H9 (cell line): ENCODE data around the gene TBC1D22A. TPM values are rescaled to one million over a fixed set of nuclear protein-coding genes. Genes with fewer than 3 reads are reported as not detected.

Source experiments
- DNase-seq: peaks from one replicate; pipeline ENCODE4 v3.0.0-alpha.2; 2017
- H2AFZ ChIP-seq: one replicate; pipeline ENCODE4 v1.6.1; 2013; ENCODE audit warnings: mild to moderate bottlenecking, low read length, control low read depth, moderate library complexity
- H2AK5ac ChIP-seq: 2 replicates; pipeline ENCODE4 v1.6.1; 2013; ENCODE audit warnings: low read length, control low read depth, mixed read lengths; ENCODE audit not compliant: insufficient read length
- H2BK120ac ChIP-seq: one replicate; pipeline ENCODE4 v1.6.1; 2013; ENCODE audit warnings: low read depth, mild to moderate bottlenecking, low read length, control low read depth, inconsistent platforms; ENCODE audit not compliant: poor library complexity, severe bottlenecking
- H2BK12ac ChIP-seq: 2 replicates; pipeline ENCODE4 v1.6.1; 2013; ENCODE audit warnings: low read length, control low read depth, mixed read lengths, low read depth; ENCODE audit not compliant: insufficient read length
- H2BK15ac ChIP-seq: 2 replicates; pipeline ENCODE4 v1.6.1; 2013; ENCODE audit warnings: low read depth, low read length, control low read depth
- H2BK20ac ChIP-seq: one replicate; pipeline ENCODE4 v1.6.1; 2013; ENCODE audit warnings: low read depth, mild to moderate bottlenecking, low read length, control low read depth, inconsistent platforms; ENCODE audit not compliant: poor library complexity, severe bottlenecking
- H2BK5ac ChIP-seq: 2 replicates; pipeline ENCODE4 v1.6.1; 2013; ENCODE audit warnings: low read length, control low read depth, mixed read lengths; ENCODE audit not compliant: insufficient read length
- H3K14ac ChIP-seq: 2 replicates; pipeline ENCODE4 v1.6.1; 2013; ENCODE audit warnings: low read length, control low read depth; ENCODE audit not compliant: insufficient read depth
- H3K18ac ChIP-seq: 2 replicates; pipeline ENCODE4 v1.6.1; 2013; ENCODE audit warnings: low read depth, mild to moderate bottlenecking, mixed read lengths, low read length, control low read depth; ENCODE audit not compliant: insufficient read length
- H3K23ac ChIP-seq: 2 replicates; pipeline ENCODE4 v1.6.1; 2013; ENCODE audit warnings: low read length, control low read depth, mixed read lengths, low read depth; ENCODE audit not compliant: insufficient read length
- H3K23me2 ChIP-seq: 2 replicates; pipeline ENCODE4 v1.6.1; 2013; ENCODE audit warnings: low read depth, mild to moderate bottlenecking, mixed read lengths, low read length, control low read depth; ENCODE audit not compliant: insufficient read length, poor library complexity, severe bottlenecking
- H3K27ac ChIP-seq: 2 replicates; pipeline ENCODE4 v1.5.1; 2013; ENCODE audit warnings: low read length, control low read depth, mixed read lengths, low read depth; ENCODE audit not compliant: insufficient read length
- H3K27me3 ChIP-seq: 2 replicates; pipeline ENCODE4 v1.6.1; 2013; ENCODE audit warnings: low read length, control low read depth, inconsistent platforms; ENCODE audit not compliant: insufficient read depth
- H3K4ac ChIP-seq: 2 replicates; pipeline ENCODE4 v1.6.1; 2013; ENCODE audit warnings: low read depth, mild to moderate bottlenecking, control low read depth, inconsistent platforms, low read length, moderate library complexity
- H3K4me1 ChIP-seq: 2 replicates; pipeline ENCODE4 v1.6.1; 2013; ENCODE audit warnings: low read length, control low read depth, inconsistent platforms; ENCODE audit not compliant: insufficient read depth
- H3K4me2 ChIP-seq: 2 replicates; pipeline ENCODE4 v1.6.1; 2013; ENCODE audit warnings: low read length, control low read depth, mixed read lengths; ENCODE audit not compliant: insufficient read length, insufficient read depth
- H3K56ac ChIP-seq: 2 replicates; pipeline ENCODE4 v1.6.1; 2013; ENCODE audit warnings: low read depth, mild to moderate bottlenecking, mixed read lengths, low read length, control low read depth; ENCODE audit not compliant: insufficient read length
- H3K79me1 ChIP-seq: 2 replicates; pipeline ENCODE4 v1.6.1; 2013; ENCODE audit warnings: low read depth, mild to moderate bottlenecking, moderate library complexity, low read length, control low read depth, inconsistent platforms; ENCODE audit not compliant: insufficient read depth, poor library complexity, severe bottlenecking
- H3K79me2 ChIP-seq: 2 replicates; pipeline ENCODE4 v1.6.1; 2013; ENCODE audit warnings: low read length, control low read depth, inconsistent platforms; ENCODE audit not compliant: insufficient read depth
- H3K9ac ChIP-seq: 2 replicates; pipeline ENCODE4 v1.6.1; 2013; ENCODE audit warnings: low read length, control low read depth, mixed read lengths; ENCODE audit not compliant: insufficient read length; ENCODE audit errors: extremely low read depth
- H3K9me3 ChIP-seq: one replicate; pipeline ENCODE4 v1.6.1; 2013; ENCODE audit warnings: low read depth, low read length, inconsistent platforms; ENCODE audit not compliant: control insufficient read depth
- H3T11ph ChIP-seq: one replicate; pipeline ENCODE4 v1.6.1; 2013; ENCODE audit warnings: mild to moderate bottlenecking, low read length, control low read depth, inconsistent platforms
- H4K20me1 ChIP-seq: one replicate; pipeline ENCODE4 v1.6.1; 2013; ENCODE audit not compliant: control insufficient read depth, insufficient read length, insufficient read depth
- H4K5ac ChIP-seq: 2 replicates; pipeline ENCODE4 v1.6.1; 2013; ENCODE audit warnings: low read depth, mild to moderate bottlenecking, mixed read lengths, low read length, control low read depth; ENCODE audit not compliant: insufficient read length
- H4K8ac ChIP-seq: replicated peaks from 2 replicates; pipeline ENCODE4 v1.6.1; 2013; ENCODE audit warnings: low read length, control low read depth, mixed read lengths, low read depth; ENCODE audit not compliant: insufficient read length
- H4K91ac ChIP-seq: 2 replicates; pipeline ENCODE4 v1.6.1; 2013; ENCODE audit warnings: low read depth, mild to moderate bottlenecking, moderate library complexity, mixed read lengths, low read length, control low read depth; ENCODE audit not compliant: insufficient read length
- H3K27ac Mint-ChIP-seq, 3 experiments: 2 replicates in 2 of 3; 3 replicates in 1 of 3; pipeline ENCODE4 v1.8.0; 2020 to 2021; ENCODE audit warnings: mixed read lengths in 3 of 3, mild to moderate bottlenecking in 1 of 3, moderate library complexity in 1 of 3
- H3K27me3 Mint-ChIP-seq: 2 replicates; pipeline ENCODE4 v1.8.0; 2021; ENCODE audit warnings: low read depth, mild to moderate bottlenecking, moderate library complexity, mixed read lengths
- H3K36me3 Mint-ChIP-seq, 3 experiments: 2 replicates in 2 of 3; 3 replicates in 1 of 3; pipeline ENCODE4 v1.8.0; 2020 to 2021; ENCODE audit warnings: low read depth in 3 of 3, mixed read lengths in 3 of 3; ENCODE audit not compliant: insufficient read depth in 1 of 3
- H3K4me1 Mint-ChIP-seq, 2 experiments: 2 replicates each; pipeline ENCODE4 v1.8.0; 2020; ENCODE audit warnings: mixed read lengths in 2 of 2
- H3K4me3 Mint-ChIP-seq, 2 experiments: 2 replicates in 1 of 2; 3 replicates in 1 of 2; pipeline ENCODE4 v1.8.0; 2020 to 2021; ENCODE audit warnings: mild to moderate bottlenecking in 2 of 2, mixed read lengths in 2 of 2, moderate library complexity in 1 of 2
- H3K9me3 Mint-ChIP-seq, 2 experiments: 2 replicates in 1 of 2; 3 replicates in 1 of 2; pipeline ENCODE4 v1.8.0; 2020; ENCODE audit warnings: mild to moderate bottlenecking in 2 of 2, mixed read lengths in 2 of 2, moderate library complexity in 1 of 2
- CTCF ChIP-seq: fragments of 200-600 bp; sonication (generic); conservative IDR thresholded peaks from 3 replicates; pipeline ENCODE4 v1.8.0; 2021; ENCODE audit warnings: antibody characterized with exemption, mild to moderate bottlenecking
- WGBS: extraction: QIAGEN DNeasy Blood & Tissue Kit; methylation state at CpG from one replicate; pipeline ENCODE4 v1.1.7; 2013; ENCODE audit warnings: missing lambda C conversion rate, low lambda C conversion rate, mixed read lengths; ENCODE audit not compliant: insufficient read length; ENCODE audit errors: extremely low coverage; 5-methylcytosine and 5-hydroxymethylcytosine counted together
- total RNA-seq: library from RNA; stranded (reverse); gene quantifications from 2 replicates; pipeline ENCODE4 v1.2.1, GENCODE V29; 2021

Gene TBC1D22A
- total RNA-seq, 1 experiment from 2014 or later, result 20.8 TPM

GRCh38 chr22:46853191-46853590 lies 90.7 kb downstream of the TBC1D22A start:
- no peak for TF ChIP-seq CTCF
- peaks cover 14 to 29% of the 10 kb centered on the region in 2 experiments for H3K4me1 Mint-ChIP-seq
- no CpG with 5 or more reads among the region's 16 CpGs for WGBS

More at GRCh38 chr22:46853191-46853590, 90.7 kb downstream of the TBC1D22A start:
- no peak overlapping the region for H2AFZ ChIP-seq
- no peak overlapping the region for H2BK20ac ChIP-seq
- peaks cover 8 to 18% (median 16%) of the 10 kb centered on the region in 3 experiments; a peak in 6 of 7 replicates for H3K36me3 Mint-ChIP-seq
- H3K56ac ChIP-seq, result no peak overlapping the region
- no peak for DNase-seq
- H3K9ac ChIP-seq, result no peak overlapping the region
- H3K27ac Mint-ChIP-seq, result peak overlapping the region in 2 of 3 experiments; percentile 51 to 54; a peak in 1 of 7 replicates
- H3K27me3 Mint-ChIP-seq, result no peaks in the 10 kb centered on the region
- H3K4me3 Mint-ChIP-seq, result no peak overlapping the region
- peaks cover 5% of the 10 kb centered on the region; the same call in 1 of the 2 replicates for H3K4me1 ChIP-seq
- H3K9me3 Mint-ChIP-seq, result peaks cover 0 to 4% of the 10 kb centered on the region in 2 experiments; a peak in 4 of 5 replicates
- H3T11ph ChIP-seq, result no peak overlapping the region
- no peak overlapping the region; the same call in 1 of the 2 replicates for H3K14ac ChIP-seq
- no peak overlapping the region for H4K5ac ChIP-seq
- no peak overlapping the region for H3K18ac ChIP-seq
- H4K8ac ChIP-seq, result no peak overlapping the region
- no peak overlapping the region for H2BK15ac ChIP-seq
- H3K27me3 ChIP-seq, result no peaks in the 10 kb centered on the region
- no peak overlapping the region for H2BK5ac ChIP-seq
- no peak overlapping the region for H3K27ac ChIP-seq
- no peak overlapping the region for H2AK5ac ChIP-seq
- no peaks in the 10 kb centered on the region for H3K23me2 ChIP-seq
- H3K9me3 ChIP-seq, result no peaks in the 10 kb centered on the region
- H4K20me1 ChIP-seq, result no peaks in the 10 kb centered on the region
- no peak overlapping the region for H4K91ac ChIP-seq
- H3K23ac ChIP-seq, result no peak overlapping the region
- H2BK120ac ChIP-seq, result no peak overlapping the region
- no peaks in the 10 kb centered on the region for H3K79me1 ChIP-seq
- no peak overlapping the region for H3K4ac ChIP-seq
- H3K79me2 ChIP-seq, result no peaks in the 10 kb centered on the region
- no peak overlapping the region for H2BK12ac ChIP-seq
- H3K4me2 ChIP-seq, result no peak overlapping the region
